DMS53 treated with DMSO at 0.1 percent for 48 hours (cell line): ENCODE results near the gene SIGMAR1.

ENCODE experiments used
- DNase-seq: peaks from one replicate; lab custom pipeline; 2025; ENCODE audit not compliant: unreplicated experiment; lab: John Stamatoyannopoulos, UW

Gene SIGMAR1

DNA sequence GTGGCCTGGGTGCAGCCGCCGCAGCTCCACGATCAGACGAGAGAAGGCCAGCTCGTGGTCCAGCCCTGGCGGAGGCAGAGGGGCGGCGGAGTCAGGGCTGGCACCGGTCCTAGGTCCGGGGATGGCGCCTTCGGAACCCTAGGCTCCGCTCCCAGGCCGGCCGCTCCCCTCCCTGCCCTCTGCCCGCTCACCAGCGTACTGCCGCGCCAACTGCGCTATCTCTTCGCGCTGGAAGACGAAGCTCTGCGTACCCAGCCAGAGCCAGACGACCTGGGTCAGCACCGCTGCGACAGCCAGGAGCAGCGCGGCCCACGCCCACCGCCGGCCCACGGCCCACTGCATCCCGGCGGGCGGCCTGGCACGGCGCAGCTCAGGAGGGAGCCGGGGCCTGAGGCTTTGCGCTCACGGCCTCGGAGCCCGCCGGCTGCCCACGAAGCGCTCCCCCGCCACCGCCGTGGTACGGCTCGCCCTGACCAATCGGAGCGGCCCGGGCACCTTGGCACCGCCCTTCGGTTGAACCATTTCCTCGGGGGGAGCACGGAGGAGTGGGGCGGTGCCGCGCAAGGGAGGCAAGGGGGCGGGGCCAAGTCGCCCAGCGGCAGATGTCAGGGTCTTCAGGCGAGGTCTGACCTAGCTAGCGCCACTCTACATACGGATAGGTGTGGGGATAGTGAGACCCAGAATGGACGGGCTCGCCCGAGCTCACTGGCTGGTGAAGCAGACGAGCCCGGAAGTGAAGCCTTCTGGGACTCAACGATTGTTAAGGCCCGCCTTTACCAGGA is at the start of gene SIGMAR1:
SIGMAR1 (minus strand) TSS at position 432 of the 782 bp plus-strand sequence; CDS start at position 342, 90 bp downstream.
- DNase-seq, result peak; percentile 35

DNA sequence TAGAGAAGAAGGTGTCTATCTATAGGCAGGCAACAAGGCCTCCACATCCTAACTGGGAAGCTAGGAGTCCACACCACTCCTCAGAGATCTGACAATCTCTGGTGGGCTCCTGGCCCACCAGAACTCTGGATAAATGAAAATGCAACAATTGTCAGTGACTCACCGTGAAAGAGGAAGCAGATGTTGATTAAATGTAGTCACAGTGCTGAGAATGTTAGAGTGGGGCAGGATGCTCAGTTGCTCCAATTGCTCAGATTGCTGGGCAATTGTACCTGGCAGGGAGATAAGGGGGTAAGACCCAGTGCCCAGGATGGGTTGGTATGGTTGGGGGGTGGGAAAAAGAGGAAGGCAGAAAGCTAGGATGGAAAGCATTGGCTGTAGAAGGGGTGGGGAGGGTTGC is 49.1 kb upstream of the SIGMAR1 start:
- no peak for DNase-seq

DNA sequence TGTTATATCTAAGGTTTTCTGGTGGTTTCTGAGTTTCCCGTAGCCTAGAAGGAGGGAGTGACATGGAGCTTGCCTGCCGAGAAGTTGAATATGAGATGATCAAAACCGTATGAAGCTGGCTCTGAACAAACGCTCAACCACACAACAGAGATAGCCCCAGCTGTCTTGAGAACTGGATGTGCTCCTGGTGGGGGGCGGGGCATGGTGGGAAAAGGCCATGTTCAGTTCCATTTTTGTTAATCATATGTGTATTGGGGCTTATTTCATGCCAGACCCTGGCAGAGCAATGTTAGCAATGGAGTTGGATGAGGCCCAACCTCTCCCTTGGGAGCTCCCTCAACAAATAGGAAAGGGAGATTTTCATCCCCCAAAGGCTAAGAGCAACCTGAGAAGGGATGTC is 48.6 kb upstream of the SIGMAR1 start:
- DNase-seq, result no peak

DNA sequence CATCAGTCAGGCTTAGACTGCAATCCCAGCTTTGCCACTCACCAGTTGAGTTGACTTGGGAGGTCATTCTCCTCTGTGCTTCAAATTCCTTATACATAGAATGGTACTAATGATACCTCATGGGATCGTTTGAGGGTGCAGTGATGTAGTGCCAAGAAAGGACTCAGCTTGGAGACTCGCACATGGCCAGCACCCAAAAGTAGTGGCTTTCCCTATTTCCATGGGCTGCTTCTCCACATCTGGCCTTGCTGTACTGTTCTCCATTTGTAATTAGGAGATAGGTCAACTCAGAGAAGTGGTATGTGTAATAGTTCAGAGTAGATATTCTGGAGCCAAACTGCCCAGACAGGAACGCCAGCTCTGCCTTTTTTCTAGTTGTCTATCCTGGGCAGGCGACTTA is 48.0 kb upstream of the SIGMAR1 start:
- no peak for DNase-seq

DNA sequence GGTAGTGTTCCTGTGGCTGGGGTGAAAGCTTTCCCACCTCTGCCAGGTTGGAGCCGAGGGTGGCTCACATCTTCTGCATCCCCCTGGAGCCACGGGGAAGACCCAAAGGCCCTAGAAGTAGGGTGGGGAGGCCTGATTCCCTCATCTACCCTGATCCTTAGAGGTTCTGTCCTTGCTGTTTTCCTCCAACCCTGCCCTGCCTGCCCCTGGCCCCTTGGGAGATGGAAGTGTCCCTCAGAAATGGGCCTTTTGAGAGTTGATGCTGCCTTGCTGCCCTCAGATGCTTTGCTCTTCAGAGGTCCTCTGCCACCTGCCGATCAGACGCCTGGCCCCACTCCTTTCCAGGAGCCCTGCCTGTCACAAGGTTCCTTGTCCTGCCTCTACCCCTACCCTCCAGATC is 47.2 kb upstream of the SIGMAR1 start:
- DNase-seq, result no peak

DNA sequence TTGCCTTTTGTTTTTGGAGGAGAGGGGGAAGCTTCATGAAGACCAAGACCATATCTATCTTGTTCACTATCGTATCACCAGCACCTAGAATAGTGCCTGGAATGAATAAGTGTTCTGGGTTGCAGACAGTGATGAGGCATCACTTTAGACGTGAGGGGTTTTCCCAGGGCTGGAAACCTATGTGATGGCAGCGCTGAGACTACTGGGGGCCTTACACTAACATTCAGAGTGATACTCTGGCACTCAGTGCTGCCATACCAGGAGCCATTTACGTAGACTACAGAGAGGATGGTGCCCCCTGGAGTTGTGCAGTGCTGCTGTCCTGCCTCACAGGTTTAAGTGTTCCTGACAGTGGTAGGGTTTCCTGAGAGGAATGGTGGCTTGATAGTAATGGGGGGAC is 46.6 kb upstream of the SIGMAR1 start:
- DNase-seq, result no peak

DNA sequence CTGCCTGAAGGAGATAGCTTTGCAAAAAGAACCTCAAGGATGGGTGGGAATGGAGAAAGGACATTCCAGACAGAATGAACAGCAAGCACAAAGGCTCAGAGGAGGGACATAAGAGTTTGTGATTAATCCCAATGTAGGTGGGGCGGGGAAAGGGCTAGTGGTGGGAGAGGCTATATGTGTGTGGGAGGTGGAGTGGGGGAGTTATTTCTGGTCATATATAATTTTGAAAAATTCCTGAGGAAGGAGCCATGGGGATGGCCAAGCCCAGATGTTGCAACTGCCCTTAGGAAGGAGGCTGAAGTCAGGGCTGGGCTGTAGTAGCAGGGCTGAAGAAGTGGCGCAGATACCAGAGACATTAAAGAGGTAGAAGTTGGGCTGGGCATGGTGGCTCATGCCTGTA is 38.3 kb upstream of the SIGMAR1 start:
- no peak for DNase-seq

DNA sequence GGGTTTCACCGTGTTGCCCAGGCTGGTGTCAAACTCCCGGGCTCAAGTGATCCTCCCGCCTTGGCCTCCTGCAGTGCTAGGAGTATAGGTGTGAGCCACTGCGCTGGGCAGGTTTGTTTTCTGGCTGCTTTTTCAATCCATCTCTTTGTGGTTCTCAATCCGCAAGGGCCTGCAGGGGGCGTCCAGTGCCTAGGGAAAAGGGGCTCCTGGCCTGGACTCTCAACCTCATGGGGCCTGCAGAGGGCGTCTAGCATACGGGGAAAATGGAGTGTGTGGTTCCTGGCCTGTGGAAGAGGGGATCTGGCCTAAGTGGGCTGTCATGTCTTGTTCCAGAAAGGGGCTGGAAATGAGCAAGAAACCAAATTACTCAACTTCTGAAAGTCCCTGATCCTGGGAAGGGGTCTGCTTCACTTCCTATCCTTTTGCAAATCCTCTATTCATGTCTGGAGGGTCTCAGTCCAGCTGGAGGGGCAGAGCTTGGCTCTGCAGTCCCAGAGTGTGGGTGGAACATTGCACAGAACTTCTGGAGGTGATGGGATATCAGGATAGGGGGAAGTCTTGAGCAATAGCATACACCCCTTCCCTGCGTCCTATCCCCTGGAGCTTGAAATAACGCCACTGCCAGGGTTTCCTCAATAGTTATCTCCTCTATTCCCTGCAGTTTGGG is 37.6 kb upstream of the SIGMAR1 start:
- DNase-seq, result peak; percentile 12

DNA sequence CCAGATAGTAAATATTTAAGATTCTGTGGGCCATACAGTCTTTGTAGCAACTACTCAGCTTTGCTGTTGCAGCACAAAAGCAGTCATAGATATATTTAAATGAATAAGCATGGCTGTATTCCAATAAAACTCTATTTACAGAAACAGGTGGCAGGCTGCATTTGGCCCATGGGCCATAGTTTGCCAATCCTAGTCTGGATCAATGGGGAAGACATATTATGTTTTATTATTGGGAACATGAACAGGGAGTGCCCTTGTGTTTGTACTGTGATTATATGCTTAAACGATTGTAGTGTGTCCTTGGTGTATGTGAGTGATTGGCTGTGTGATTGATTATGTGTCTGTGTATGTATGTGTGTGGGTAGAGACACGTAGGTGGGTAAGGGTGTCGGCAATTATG is 36.9 kb upstream of the SIGMAR1 start:
- DNase-seq, result no peak

DNA sequence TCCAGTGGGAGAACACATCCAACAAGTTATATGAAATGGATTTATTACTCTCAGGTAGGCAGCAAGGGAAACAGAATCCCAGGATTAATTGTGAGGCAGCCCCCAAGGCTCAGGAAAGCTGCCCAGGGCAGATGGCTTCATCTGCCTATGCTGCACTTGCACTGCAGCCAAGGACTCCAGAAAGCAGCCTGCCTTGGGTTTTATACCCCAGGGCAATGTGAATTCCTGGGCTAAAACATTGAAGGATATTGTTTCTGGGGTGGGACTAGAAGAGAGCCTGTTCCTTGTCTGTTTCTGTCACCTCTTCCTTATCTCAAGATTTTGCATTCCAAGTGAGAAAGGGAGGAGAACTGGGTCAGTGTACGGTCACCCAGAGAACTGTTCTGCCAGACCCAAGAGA is 33.7 kb upstream of the SIGMAR1 start:
- no peak for DNase-seq

DNA sequence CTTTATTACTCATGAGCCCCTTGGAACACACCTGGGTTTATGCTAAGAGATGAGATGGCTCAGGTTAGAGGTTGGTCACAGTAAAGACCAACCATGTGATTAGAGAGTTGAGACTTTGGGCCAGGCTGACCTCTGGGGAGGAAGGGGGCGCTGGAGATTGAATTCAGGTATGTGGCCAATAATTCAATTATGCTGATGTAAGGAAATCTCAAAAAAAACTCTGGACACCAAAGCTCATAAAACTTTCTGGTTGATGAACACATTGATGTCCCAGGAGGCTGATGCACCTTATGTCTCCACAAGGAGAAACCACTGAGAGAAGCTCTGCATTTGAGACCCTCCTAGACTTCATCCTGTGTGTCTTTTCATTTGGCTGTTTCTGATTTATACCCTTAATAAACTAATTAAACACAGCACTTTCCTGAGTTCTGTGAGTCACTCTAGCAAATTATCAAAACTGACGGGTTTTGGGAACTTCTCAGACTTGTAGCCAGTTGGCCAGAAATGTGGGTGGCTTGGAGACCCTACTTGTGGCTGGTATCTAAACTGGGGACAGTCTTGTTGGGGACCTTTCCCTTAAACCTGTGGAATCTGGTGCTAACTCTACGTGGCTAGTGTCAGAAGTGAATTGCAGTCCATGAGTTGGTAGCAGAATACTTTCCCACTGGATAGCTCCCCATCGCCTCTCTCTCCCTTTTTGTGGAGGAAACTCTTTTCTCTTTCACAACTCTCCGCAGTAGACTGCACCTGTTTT is 32.4 kb upstream of the SIGMAR1 start:
- no peak for DNase-seq

DNA sequence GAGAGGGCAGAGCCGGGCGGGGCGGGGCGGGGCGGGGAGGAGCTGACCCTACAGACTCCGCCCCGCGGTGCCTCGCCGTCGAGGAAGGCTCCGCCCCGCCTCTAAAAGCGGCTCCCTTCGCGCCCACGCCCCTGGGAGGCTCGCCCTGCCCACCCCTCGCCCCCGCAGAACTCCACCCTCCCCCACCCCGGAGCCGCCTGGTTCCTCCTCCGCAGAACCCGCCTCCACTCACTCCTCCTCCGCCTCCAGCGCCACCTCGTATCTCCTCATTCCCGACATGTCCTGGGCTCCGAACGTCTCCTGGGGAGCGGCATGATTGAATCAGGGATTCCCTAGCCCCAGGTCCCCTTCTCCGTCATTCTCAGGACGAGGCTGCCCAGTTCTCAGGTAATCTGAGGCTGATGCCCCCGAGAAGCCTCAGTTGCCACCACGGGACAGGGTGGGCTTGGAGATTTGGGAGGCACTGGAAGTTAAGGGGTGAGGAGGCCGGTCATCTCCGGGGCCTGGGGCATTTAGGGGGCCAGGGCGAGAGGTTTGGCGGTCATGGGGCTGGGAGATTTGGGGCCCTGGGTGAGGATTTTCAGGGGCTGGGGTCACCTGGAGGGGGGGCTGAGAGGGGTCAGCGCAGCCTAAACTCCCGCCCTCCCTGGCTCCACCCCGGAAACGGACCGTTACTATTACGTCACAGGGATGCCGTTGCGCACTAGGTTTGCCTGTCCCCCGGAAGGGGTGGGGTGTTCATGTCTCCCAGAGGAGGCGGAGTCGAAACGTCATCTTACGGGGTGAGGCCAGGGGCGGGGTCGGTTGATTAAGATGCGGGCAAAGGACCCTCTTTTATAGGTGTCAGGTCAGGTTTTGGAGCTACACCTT is 28.0 kb upstream of the SIGMAR1 start:
- DNase-seq, result peak; percentile 61

DNA sequence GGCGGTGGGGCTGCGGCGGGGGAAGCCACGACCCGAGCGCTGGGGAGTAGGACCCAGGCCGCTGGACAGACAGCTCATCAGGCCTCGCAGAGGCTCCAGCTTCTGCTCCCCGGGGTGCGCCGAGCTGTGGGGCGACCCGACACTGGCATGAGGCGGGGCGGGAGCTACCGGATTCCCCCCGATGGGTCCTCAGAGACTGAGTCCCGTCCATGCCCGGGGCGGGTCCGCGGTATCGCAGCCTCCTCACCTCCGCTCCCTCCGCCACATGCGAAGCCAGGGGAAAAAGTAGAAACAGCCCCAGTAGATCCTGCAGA is 27.4 kb upstream of the SIGMAR1 start:
- no peak for DNase-seq

DNA sequence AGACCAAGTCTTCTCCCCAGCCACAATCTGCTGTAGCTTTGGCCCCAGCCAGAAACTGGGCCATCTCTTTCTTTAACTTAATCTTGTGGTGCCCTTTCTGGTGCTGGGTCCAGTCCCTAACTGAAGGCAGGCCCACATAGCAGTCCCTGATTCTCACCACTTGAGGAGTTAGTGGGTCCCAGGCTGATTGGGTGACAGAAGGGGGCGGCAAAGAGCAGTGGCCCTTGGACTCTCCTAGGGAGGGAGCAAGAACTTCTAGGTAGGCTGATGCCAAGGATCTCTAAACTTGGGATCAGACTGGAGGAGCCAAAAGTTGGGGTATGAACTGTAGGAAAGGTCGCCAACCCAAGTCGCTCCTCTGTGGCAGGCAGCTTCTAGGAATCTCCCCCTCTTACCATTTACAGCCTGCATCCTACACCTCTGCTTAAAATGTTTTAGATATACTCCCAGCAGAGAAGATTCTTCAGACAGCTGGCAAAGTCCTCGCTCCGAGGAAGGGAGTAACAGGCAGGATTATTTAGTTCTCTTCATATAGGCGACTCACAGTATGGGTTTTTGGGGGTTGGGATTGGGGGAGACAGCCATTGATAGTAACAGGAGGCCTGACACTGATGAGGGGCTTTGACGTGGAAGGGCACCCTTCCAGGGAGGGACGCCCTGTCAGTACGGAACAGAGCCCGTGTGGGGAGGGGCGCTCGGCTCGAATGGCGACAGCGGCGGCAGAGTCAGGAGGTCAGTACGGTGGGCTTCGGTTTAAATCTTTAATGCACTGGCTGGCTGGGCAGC is 26.9 kb upstream of the SIGMAR1 start:
- DNase-seq, result peak; percentile 16

DNA sequence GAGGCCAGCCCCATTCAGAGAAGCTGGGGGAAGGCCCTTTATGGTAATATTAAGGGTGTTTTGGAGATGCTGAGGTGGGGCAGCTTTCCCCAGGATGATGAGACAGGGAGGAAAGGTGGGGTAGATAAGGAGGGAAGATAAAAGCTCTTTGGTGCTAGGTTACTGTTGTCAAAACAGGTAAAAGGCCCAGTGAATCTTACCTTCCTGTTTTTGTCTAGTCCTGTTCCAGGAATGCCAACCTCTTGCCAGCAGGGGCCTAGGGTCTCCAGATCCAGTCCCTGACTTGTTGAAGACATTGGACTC is 25.7 kb upstream of the SIGMAR1 start:
- DNase-seq, result no peak

DNA sequence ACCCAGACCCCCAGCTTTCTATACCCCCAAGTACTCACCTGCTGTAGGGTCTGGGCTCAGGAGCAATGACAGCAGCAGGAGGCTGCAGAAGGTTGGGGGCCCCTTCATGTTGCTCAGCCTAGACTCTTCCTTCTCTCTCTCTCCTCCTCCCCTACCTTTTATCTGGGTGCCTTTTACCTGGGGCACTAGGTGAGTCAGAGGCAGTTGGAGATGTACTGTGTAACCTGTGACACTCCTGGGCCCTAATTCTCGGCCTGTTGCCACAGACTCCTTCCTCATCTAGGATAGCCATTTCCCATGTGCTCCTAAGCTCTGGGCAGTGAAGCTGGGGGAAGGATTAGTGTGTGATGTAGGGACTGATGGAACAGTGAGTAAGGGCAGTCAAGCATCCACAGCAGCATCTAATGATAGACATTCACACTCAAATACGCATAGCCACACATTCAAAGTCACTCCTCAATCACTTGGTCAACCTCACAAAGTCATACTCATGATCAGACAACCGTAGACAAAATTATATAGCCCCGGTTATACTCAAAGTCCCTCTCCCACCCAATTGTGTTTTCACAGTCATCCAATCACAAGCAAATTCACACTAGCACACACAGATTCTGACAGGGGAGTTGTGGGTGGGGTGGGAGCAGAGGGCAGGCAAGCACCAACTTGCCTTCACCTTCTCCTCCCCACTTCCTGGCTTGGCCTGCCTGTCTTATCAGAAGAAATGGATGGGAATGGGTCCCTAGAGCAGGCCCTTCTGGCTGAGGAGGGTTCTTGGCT is 25.1 kb upstream of the SIGMAR1 start, which contains the start of gene CCL27:
CCL27 (minus strand) TSS at position 132 of the 777 bp plus-strand sequence; CDS start at position 108, 24 bp downstream.
- no peak for DNase-seq

DNA sequence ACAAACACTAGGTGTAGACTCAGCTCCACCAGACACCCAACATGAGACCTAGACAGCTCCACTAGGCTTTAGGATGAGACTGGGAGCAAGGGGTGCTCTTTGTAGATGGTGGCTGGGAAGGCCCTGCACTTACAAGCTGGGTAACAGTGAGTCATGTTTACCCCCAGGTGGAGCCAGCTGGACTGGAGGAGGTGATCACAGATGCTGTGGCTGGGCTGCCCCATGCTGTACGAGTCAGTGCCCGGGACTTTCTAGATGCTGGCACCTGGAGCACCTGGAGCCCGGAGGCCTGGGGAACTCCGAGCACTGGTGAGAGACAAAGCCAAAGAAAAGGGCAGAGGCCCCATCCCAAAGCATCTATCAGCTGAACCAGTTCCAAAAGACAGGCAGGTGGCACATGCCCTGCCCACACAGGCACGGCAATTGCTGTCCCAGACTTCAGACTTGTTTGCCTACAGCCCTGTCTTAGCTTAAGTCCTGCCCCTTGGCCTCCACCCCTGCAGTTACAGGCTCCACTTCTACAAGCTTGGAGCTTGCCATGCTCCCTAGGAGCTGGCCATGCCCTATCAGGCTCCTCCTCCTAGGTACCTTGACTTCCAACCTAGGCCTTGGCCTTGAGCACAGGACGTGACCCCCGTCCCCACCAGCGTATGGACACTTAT is 22.1 kb upstream of the SIGMAR1 start:
- peak; percentile 72 for DNase-seq

DNA sequence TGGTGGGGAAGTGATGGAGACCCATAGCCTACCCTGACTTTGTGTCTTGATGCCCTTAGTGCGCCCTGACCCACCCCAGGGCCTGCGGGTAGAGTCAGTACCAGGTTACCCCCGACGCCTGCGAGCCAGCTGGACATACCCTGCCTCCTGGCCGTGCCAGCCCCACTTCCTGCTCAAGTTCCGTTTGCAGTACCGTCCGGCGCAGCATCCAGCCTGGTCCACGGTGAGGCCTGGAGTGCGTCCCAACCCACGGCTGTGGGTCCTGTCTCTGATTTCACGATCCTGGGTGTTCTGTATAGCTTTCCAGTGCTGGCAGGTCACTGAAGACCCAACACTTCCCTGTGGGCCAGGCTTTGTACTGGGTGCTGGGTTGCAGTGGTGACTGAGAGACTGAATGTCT is 20.9 kb upstream of the SIGMAR1 start:
- DNase-seq, result no peak

DNA sequence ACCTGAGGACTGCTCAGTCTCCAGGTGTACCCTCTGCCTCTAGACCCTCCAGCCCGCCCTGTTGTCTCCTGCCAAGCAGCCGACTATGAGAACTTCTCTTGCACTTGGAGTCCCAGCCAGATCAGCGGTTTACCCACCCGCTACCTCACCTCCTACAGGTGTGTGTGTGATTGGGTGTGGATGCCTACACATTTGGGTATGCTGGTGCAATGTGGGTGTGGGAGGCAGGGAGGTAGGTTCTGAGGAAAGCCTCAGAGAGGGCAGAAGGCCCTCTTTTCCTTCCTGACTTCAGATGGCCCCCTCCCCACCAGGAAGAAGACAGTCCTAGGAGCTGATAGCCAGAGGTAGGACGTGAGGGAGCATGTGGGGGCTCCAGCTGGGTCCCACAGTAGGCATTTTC is 19.4 kb upstream of the SIGMAR1 start:
- no peak for DNase-seq
